ENCODE measurements around the gene KLHL2. TPM values are rescaled to one million over a fixed set of nuclear protein-coding genes. Genes with fewer than 3 reads are reported as not detected.
"Not testable (repeated sequence)": the region's sequence is repeated elsewhere in the genome, so short reads cannot be mapped to it uniquely, and the experiment has no call there.

KLHL2 gene
- total and polyA plus RNA-seq, 4 experiments from 2014 or later: 2.1 to 19.3 (median 13.3) TPM

DNA sequence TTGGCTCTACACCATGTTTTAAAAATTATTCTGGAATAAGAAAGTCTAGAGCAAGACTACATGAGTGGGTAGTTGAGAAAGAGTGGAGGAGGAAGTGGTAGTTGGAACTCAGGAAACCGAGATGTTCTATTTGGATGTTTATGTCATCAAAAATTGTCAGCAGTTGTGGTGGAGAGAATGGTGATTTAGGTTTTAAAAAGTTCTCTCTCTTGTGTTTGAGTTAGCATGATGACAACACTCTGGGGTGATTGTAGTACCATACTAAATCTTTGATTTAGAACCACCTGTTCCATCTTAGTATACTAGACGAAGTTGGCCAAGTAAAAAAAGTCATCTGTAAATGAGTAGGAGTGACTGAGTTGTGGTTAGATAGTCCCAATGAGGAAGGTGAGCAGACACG, 40.7 kb downstream of the KLHL2 start:
- H3K27ac ChIP-seq (ENCODE audit: low read depth, low read length): no peak overlapping the region
- no peaks in the 10 kb centered on the region for H3K9me3 ChIP-seq (ENCODE audit: control insufficient read depth in 1 of 2, low read length in 2 of 2)
- Mint-ChIP-seq H3K27ac (no peak overlapping the region), H3K9me3 (no peaks in the 10 kb centered on the region), H3K36me3 (peaks cover 11 to 17% of the 10 kb centered on the region in 2 donors), H3K4me3 (no peak overlapping the region), H3K27me3 (no peaks in the 10 kb centered on the region), H3K4me1 (peaks cover 0 to 8% (median 0%) of the 10 kb centered on the region in 4 donors)
- no peaks in the 10 kb centered on the region for H3K27me3 ChIP-seq (ENCODE audit: insufficient read depth, low read length)
- ChIA-PET CTCF (ENCODE audit: partially characterized antibody) (no interaction called here), POLR2A (ENCODE audit: partially characterized antibody) (no interaction called here)
- DNase-seq: peak in 1 of 5 donors; percentile 4
- intact Hi-C loops (cut with micrococcal nuclease): no loop called here
- H3K36me3 ChIP-seq (ENCODE audit: insufficient read depth, low read length): no peaks in the 10 kb centered on the region
- peaks cover 8% of the 10 kb centered on the region for H3K4me1 ChIP-seq (ENCODE audit: insufficient read depth, low read length)
- H3K4me3 ChIP-seq (ENCODE audit: low read length in 2 of 2): no peak overlapping the region

DNA sequence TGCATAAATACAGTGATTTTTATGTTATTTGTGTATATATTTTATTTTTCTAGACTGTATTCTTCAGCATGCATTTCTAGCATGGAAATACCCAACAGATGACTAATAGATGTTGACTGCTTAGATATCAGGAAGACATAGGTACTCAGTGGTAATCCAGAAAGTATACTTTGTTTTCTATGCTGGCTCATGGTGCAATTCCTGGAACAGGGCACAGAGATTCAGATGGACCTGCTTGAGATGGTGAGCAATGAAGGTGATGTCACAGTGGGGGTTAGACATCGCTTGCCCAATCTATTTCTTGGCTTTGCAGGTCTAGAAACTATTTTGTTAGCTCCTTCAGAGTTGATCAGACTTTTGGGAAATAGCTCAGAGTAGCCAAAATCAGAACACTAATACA, 41.5 kb downstream of the KLHL2 start:
- H3K4me3 Mint-ChIP-seq; H3K36me3 ChIP-seq (ENCODE audit: insufficient read depth, low read length); H3K9me3 Mint-ChIP-seq; H3K9me3 ChIP-seq (ENCODE audit: control insufficient read depth in 1 of 2, low read length in 2 of 2); POLR2A ChIA-PET (ENCODE audit: partially characterized antibody); DNase-seq; H3K27me3 Mint-ChIP-seq; H3K4me1 Mint-ChIP-seq; H3K27me3 ChIP-seq (ENCODE audit: insufficient read depth, low read length); H3K27ac ChIP-seq (ENCODE audit: low read depth, low read length); H3K4me1 ChIP-seq (ENCODE audit: insufficient read depth, low read length); H3K4me3 ChIP-seq (ENCODE audit: low read length in 2 of 2); intact Hi-C loops (cut with micrococcal nuclease): not testable (repeated sequence)
- Mint-ChIP-seq H3K27ac (peak overlapping the region in 3 of 7 donors; percentile 11 to 65 (median 13)), H3K36me3 (peaks cover 6 to 15% of the 10 kb centered on the region in 2 donors)
- CTCF ChIA-PET (ENCODE audit: partially characterized antibody): interaction anchor here (0.6 kb wide), 1 partner anchor 107 kb away, joined by 3 read pairs; no protein-coding TSS in a partner anchor

GRCh38 chr4:165254771-165255170, 47.4 kb downstream of the KLHL2 start:
- H3K27ac Mint-ChIP-seq; H3K9me3 Mint-ChIP-seq; H3K36me3 Mint-ChIP-seq; DNase-seq; H3K27me3 Mint-ChIP-seq; H3K36me3 ChIP-seq (ENCODE audit: insufficient read depth, low read length); H3K27ac ChIP-seq (ENCODE audit: low read depth, low read length); H3K27me3 ChIP-seq (ENCODE audit: insufficient read depth, low read length); H3K4me3 ChIP-seq (ENCODE audit: low read length in 2 of 2); H3K9me3 ChIP-seq (ENCODE audit: control insufficient read depth in 1 of 2, low read length in 2 of 2); POLR2A ChIA-PET (ENCODE audit: partially characterized antibody); CTCF ChIA-PET (ENCODE audit: partially characterized antibody): not testable (repeated sequence)
- H3K4me1 ChIP-seq (ENCODE audit: insufficient read depth, low read length): peaks cover 29% of the 10 kb centered on the region
- Mint-ChIP-seq H3K4me1 (peaks cover 25 to 52% (median 37%) of the 10 kb centered on the region in 4 donors), H3K4me3 (peak overlapping the region in 1 of 8 donors; percentile 63)
- intact Hi-C loops (cut with micrococcal nuclease): loop anchor here (5.0 to 10.0 kb wide), 3 partner anchors 50 to 122 kb away; partner anchors contain the start of genes KLHL2 and MSMO1

DNA sequence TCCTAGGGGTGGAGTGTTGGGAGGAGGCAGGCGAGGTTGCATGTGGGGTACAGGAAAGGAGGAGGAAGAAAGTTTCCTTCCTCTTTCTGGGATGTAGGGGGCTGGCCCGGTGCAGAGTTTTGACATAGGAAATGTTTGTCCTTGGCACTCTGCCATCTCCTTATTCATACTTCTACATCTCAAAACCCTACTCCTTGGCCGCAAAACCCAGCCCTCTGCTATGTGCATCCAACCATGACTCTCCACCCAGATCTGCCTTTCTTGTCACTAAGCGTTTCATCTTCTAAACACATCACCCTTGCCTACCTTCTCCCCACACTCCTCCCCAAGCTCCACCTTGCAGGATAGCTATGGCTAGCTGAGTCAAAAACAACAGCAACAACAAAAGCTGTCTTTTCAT, 48.1 kb downstream of the KLHL2 start:
- intact Hi-C loops (cut with micrococcal nuclease): loop anchor here (5.0 to 10.0 kb wide), 3 partner anchors 51 to 123 kb away; partner anchors contain the start of genes KLHL2 and MSMO1
- peak; percentile 49 to 63 (median 53) for DNase-seq
- H3K36me3 Mint-ChIP-seq; H3K36me3 ChIP-seq (ENCODE audit: insufficient read depth, low read length); H3K9me3 ChIP-seq (ENCODE audit: control insufficient read depth in 1 of 2, low read length in 2 of 2); H3K27me3 Mint-ChIP-seq; CTCF ChIA-PET (ENCODE audit: partially characterized antibody); H3K4me3 ChIP-seq (ENCODE audit: low read length in 2 of 2); H3K27ac ChIP-seq (ENCODE audit: low read depth, low read length); H3K9me3 Mint-ChIP-seq; H3K27me3 ChIP-seq (ENCODE audit: insufficient read depth, low read length): not testable (repeated sequence)
- Mint-ChIP-seq H3K4me1 (peaks cover 26 to 59% (median 38%) of the 10 kb centered on the region in 4 donors), H3K4me3 (peak overlapping the region; percentile 10 to 76 (median 47)), H3K27ac (peak overlapping the region; percentile 51 to 91 (median 80))
- POLR2A ChIA-PET (ENCODE audit: partially characterized antibody): interaction anchor here (1.5 kb wide), 1 partner anchor 72 kb away, joined by 5 read pairs; the partner anchor contains the start of gene MSMO1
- H3K4me1 ChIP-seq (ENCODE audit: insufficient read depth, low read length): peaks cover 35% of the 10 kb centered on the region

GRCh38 chr4:165256074-165256659, 48.8 kb downstream of the KLHL2 start:
- H3K9me3 Mint-ChIP-seq; H3K36me3 ChIP-seq (ENCODE audit: insufficient read depth, low read length); H3K27ac ChIP-seq (ENCODE audit: low read depth, low read length); H3K27me3 Mint-ChIP-seq; H3K9me3 ChIP-seq (ENCODE audit: control insufficient read depth in 1 of 2, low read length in 2 of 2); H3K4me3 ChIP-seq (ENCODE audit: low read length in 2 of 2); H3K36me3 Mint-ChIP-seq; H3K27me3 ChIP-seq (ENCODE audit: insufficient read depth, low read length): not testable (repeated sequence)
- intact Hi-C loops (cut with micrococcal nuclease): loop anchor here (5.0 to 10.0 kb wide), 3 partner anchors 51 to 124 kb away; partner anchors contain the start of genes KLHL2 and MSMO1
- peak overlapping the region in 6 of 7 donors; percentile 65 to 94 (median 80) for H3K27ac Mint-ChIP-seq
- peak overlapping the region; percentile 25 to 76 (median 54) for H3K4me3 Mint-ChIP-seq
- peak in 2 of 5 donors; percentile 6 to 14 for DNase-seq
- H3K4me1 ChIP-seq (ENCODE audit: insufficient read depth, low read length): peaks cover 40% of the 10 kb centered on the region
- H3K4me1 Mint-ChIP-seq: peaks cover 30 to 64% (median 38%) of the 10 kb centered on the region in 4 donors
- ChIA-PET POLR2A (ENCODE audit: partially characterized antibody) (interaction anchor here (1.5 kb wide), 1 partner anchor 71 kb away, joined by 5 read pairs; the partner anchor contains the start of gene MSMO1), CTCF (ENCODE audit: partially characterized antibody) (interaction anchor here (0.6 kb wide), 1 partner anchor 119 kb away, joined by 3 read pairs; no protein-coding TSS in a partner anchor)

GRCh38 chr4:165259776-165260175, 52.4 kb downstream of the KLHL2 start:
- peak overlapping the region in 5 of 7 donors; percentile 1 to 66 (median 43) for H3K27ac Mint-ChIP-seq
- H3K36me3 Mint-ChIP-seq; H3K9me3 ChIP-seq (ENCODE audit: control insufficient read depth in 1 of 2, low read length in 2 of 2); H3K4me3 ChIP-seq (ENCODE audit: low read length in 2 of 2); H3K27ac ChIP-seq (ENCODE audit: low read depth, low read length); H3K9me3 Mint-ChIP-seq; H3K27me3 ChIP-seq (ENCODE audit: insufficient read depth, low read length); H3K36me3 ChIP-seq (ENCODE audit: insufficient read depth, low read length); H3K27me3 Mint-ChIP-seq; CTCF ChIA-PET (ENCODE audit: partially characterized antibody): not testable (repeated sequence)
- POLR2A ChIA-PET (ENCODE audit: partially characterized antibody): interaction anchor here (0.9 kb wide), 1 partner anchor 67 kb away, joined by 3 read pairs; the partner anchor contains the start of gene MSMO1
- intact Hi-C loops (cut with micrococcal nuclease): loop anchor here (5.0 to 10.0 kb wide), 3 partner anchors 55 to 127 kb away; partner anchors contain the start of genes KLHL2 and MSMO1
- peaks cover 28 to 61% (median 36%) of the 10 kb centered on the region in 4 donors for H3K4me1 Mint-ChIP-seq
- H3K4me3 Mint-ChIP-seq: peak overlapping the region in 4 of 8 donors; percentile 41 to 59 (median 47)
- peaks cover 40% of the 10 kb centered on the region for H3K4me1 ChIP-seq (ENCODE audit: insufficient read depth, low read length)
- peak in 2 of 5 donors; percentile 25 to 29 for DNase-seq

DNA sequence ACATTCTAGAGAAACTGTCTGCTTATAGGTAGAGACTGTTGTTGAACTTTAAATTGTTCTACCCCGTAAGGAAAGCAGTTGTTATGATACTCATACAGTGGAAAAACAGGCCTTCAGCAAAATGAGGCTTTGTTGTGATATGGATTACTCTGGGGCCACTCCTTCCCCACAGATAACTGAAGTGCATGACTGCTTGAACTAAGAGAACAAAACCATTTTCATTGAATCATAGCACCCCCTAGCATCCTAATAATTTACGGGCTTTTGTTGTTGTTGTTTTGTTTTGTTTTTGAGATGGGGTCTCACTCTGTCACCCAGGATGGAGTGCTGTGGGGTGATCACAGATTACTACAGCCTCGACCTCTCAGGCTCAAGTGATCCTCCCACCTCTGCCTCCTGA, 54.9 kb downstream of the KLHL2 start:
- H3K27me3 ChIP-seq (ENCODE audit: insufficient read depth, low read length); H3K9me3 Mint-ChIP-seq; H3K27me3 Mint-ChIP-seq; H3K4me3 ChIP-seq (ENCODE audit: low read length in 2 of 2); CTCF ChIA-PET (ENCODE audit: partially characterized antibody); H3K4me3 Mint-ChIP-seq; H3K9me3 ChIP-seq (ENCODE audit: control insufficient read depth in 1 of 2, low read length in 2 of 2); POLR2A ChIA-PET (ENCODE audit: partially characterized antibody); H3K27ac ChIP-seq (ENCODE audit: low read depth, low read length); DNase-seq; H3K36me3 ChIP-seq (ENCODE audit: insufficient read depth, low read length); intact Hi-C loops (cut with micrococcal nuclease): not testable (repeated sequence)
- Mint-ChIP-seq H3K27ac (peak overlapping the region in 2 of 7 donors; percentile 42 to 72), H3K4me1 (peaks cover 17 to 38% (median 18%) of the 10 kb centered on the region in 4 donors), H3K36me3 (peaks cover 23 to 25% of the 10 kb centered on the region in 2 donors)
- H3K4me1 ChIP-seq (ENCODE audit: insufficient read depth, low read length): peaks cover 18% of the 10 kb centered on the region

Data from CD4-positive, alpha-beta memory T cell (primary cell).